NCI-H345 treated with DMSO at 0.1 percent for 48 hours (cell line): ENCODE data around the gene MS4A5.
"Not testable (repeated sequence)": the region's sequence is repeated elsewhere in the genome, so short reads cannot be mapped to it uniquely, and the experiment has no call there.

Experiments used
- DNase-seq: peaks from one replicate; lab custom pipeline; 2025; ENCODE audit not compliant: unreplicated experiment; lab: John Stamatoyannopoulos, UW

Gene MS4A5, protein sequence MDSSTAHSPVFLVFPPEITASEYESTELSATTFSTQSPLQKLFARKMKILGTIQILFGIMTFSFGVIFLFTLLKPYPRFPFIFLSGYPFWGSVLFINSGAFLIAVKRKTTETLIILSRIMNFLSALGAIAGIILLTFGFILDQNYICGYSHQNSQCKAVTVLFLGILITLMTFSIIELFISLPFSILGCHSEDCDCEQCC

DNA sequence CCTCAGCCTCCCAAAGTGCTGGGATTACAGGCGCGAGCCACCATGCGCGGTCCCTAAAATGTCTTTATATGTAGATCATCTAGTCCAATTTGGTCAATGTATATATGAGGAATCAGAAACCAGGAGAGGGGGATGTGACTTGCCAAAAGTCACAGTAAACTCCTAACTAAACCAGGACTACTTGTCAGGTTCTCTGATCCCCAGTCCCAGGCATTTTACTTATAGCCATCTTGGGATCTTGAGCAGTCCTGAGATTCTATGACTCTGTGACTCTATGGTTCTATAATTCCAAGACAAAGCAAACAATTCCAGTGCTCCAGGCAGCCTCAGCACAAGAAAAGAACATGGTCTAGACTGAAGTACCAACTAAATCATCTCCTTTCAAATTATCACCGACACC, at the start of gene MS4A5:
MS4A5 (plus strand) TSS at position 301 of the 400 bp plus-strand sequence. CDS start 103 bp downstream, outside the sequence.
- DNase-seq, result no peak

DNA sequence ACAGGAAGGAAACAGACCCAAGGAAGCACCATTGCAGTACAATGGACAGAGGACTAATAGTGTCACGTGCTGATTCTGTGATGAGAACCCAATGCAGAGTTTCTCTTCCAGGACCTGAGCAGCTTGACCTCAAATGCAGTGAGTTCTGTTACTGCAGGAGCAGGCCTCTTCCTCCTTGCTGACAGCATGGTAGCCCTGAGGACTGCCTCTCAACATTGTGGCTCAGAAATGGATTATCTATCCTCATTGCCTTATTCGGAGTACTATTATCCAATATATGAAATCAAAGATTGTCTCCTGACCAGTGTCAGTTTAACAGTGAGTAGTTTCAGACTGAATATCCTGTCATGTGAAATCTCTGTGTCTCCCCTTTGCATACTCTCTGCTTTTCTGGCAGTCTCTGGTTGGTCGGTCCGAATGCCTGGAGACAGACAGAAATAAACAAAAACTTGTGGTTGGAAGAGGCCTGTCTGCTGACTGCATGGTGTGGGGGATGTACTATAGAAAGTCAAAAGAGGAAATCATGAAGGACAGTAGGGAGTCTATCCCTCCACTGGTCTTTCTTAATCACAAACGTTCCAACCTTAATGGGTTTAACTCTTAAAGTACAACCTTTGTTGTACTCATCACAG, 40.0 kb upstream of the MS4A5 start:
- no peak for DNase-seq

DNA sequence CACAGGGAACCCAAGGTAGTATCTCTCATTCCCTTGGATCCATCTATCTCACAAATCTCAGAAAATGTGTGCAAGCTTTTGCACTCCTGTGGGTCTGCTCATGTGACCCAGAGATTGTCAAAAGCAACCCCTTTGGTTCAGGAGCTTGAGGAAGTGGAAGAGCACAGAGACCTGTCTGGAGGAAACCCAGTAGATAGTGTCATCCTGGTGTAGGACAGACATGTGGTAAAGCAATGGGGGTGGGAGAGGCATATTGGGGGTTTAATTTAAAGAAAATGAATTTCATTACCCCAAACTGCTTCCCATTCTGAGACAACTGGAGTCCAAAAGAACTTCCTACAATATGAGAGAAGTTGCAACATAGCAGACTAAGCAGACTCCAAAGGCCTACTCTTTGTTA, 39.0 kb upstream of the MS4A5 start:
- no peak for DNase-seq

DNA sequence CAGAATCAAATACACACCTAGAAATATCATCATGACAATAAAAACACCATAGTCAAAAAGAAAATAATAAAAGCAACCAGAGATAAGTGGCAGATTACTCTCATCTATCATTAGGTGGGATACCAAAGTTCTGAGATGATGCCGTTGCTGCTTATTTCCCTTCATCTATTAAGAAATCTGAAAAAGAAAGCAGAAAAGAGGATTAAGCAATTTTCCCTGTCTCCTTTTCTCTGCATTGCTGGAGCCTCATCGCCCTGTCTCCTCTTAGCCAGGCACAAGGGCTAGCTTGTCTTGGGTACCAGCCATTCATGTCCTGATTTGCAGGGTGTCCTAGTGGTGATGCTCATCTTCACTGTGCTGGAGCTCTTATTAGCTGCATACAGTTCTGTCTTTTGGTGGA, 37.0 kb upstream of the MS4A5 start:
- DNase-seq, result no peak

DNA sequence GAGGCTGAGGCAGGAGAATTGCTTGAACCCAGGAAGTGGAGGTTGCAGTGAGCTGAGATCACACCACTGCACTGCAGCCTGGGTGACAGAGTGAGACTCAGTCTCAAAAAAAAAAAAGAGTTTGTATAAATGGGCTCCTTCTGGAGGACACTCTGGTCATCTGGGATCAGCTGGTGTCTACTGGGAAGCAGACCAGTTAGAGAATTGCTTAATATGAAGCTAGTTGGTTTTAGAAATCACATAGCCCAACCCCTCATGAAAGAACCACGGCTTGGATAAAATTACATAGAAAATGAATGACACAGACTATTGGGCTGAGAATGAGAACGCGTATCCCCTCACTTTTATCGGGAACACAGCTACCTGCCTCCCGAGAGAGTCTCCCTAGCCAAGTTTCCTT, 36.4 kb upstream of the MS4A5 start:
- DNase-seq, result no peak

DNA sequence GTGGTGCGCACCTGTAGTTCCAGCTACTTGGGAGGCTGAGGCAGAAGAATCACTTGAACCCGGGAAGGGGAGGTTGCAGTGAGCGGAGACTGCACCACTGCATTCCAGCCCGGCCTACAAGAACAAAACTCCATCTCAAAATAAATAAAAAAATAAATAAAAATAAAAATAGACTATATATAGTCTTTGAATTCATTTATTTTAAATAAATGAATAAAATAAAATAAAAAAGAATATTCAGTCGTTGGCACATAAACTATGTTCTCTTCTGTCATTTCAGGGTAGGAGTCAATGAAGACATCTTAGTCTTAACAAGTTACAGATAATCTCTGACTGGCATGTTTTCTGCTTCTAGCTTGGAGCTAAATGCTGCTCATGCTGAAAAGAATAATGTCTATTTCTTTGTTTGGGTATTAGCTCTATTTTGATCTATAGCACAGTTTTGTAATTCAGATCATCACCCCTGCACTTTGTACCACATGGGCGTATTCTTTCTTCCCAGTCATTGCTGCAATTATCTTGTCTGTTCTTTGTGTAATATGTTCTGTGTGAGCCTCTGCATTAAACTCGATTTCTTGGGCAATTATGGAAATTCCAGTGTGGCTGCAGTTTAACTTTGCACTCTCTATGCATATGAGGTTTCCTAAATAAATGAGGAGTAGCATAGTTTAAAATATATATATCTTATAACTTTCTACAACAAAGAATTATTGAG, 34.5 kb upstream of the MS4A5 start:
- no peak for DNase-seq

DNA sequence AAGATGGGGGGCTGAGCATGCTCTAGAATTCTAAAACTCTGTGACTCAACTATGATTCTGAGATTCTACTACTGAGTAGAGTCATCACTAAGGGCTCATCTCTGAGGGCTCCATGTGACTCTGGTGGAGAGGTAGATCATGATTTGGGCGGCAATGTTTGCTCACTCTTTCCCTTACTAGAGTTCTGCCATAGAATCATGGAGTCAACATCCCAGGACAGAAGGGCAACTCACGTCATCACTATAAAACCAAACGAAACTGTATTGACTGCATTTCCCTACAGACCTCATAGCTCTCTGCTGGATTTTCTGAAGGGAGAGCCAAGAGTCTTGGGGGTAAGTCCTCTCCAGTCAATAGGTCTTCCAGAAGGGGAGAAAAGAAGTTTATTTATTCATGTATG, 33.0 kb upstream of the MS4A5 start, which contains the start of gene MS4A14:
MS4A14 (plus strand) TSS at position 78 of the 400 bp plus-strand sequence; CDS start at position 198, 120 bp downstream.
- DNase-seq, result no peak

DNA sequence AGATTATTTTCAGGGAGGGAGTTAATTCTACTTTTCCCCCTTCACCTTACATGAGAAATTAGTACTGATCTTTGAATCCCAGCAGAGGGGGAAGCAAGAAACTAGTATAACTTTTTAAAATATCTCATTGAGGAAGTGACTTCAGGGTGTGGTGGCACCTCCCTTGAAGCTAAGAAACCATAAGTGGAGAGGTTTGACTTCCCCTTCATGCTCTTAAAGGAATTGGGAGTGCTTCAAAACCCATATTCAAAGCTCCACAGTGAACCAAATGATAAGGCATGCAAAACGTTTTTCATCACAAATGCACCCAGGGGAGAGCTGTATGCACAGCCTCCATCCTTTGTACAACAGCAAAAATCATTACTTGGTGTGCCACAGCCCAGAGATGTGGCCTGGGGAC, 32.6 kb upstream of the MS4A5 start:
- no peak for DNase-seq

DNA sequence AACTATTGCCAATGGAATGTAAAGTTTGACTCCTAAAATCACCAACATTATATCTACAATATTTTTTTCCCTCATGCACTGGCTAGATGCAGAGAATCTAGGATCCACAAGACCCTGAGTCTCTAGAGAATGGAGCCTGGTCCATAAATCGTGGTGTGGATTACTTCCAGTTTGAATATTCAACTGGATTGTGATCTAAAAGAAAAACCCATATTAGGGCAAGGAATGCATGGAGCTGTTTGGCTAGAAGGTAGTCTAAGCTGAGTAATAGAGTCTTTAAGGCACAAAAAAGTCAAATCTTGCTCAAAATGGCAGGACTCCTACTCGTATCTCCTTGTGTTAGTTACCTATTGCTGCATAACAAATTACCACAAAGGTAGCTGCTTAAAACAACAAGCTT, 9.4 kb upstream of the MS4A5 start:
- DNase-seq, result no peak

DNA sequence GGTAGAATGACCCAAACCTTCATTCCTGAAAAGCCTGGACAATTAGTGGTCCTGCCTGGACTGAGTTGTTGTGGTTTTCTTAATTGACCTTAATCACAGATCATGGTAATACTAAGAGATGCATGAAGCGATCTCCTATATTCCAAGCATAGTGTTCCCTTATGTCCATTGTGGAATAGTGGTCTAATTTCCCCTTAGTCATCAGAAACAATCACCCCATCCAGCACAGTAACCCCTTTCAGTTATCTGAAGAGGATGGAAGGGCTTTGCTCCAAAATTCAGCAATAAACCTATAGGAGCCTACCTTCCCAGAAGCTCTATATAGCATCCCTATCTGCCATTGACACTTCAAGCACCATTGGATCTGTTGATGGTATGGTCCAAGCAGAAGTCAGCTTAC, 6.8 kb upstream of the MS4A5 start:
- no peak for DNase-seq

DNA sequence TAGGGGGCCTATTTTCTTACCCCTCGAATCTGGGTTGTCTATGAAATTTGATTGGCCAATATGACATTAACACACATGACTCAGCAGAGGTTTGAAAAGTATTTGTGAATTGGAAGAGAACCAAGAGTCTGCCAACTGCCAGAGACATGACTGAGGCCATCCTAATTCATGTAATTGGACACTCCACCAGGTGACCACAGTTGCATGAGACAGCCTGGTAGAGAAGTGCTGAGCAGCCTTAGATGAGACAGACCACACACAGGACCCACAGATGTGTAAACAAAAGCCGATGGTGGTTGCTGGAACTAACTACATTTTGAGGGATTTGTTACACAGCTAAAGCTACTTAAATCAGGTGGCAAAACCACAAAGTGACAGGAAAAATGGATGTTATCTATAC, 855 bp upstream of the MS4A5 start:
- DNase-seq, result no peak

DNA sequence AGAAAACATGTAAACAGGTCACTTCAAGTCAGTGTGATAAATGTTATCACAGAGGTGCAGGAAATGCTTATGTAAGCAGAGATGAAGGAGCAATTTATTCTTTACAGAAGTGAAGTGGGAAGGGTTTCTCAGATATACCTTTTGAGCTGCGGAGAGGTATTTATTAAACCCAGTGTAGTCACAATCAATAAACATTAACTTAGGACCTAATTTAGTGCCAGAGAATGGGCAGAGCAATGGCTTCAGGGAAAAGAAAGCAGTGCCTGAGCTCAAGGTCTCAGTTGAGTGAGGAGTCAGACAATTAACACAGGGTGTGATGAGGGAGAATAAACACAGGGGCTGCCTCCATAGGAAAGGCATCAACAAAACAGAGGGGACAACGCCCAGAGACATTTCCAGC, 1.9 kb downstream of the MS4A5 start:
- no peak for DNase-seq

DNA sequence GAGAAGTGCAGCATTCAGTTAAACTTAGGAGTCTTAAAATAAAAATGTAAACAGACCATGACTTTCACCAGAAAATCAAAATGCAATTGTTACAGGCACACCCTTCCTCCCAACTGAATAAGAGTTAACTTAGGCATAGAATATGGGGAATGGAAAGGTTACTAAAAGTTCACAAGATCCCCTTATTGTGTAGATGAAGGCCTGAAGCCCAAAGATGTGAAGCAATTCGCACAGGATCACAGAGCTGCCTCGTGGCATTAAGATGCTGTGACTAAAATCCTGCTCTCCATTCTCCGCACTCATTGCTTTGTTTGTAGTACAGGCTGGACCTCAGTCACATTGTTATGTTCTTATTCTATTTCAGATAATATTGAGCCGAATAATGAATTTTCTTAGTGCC, 4.0 kb downstream of the MS4A5 start:
- no peak for DNase-seq

DNA sequence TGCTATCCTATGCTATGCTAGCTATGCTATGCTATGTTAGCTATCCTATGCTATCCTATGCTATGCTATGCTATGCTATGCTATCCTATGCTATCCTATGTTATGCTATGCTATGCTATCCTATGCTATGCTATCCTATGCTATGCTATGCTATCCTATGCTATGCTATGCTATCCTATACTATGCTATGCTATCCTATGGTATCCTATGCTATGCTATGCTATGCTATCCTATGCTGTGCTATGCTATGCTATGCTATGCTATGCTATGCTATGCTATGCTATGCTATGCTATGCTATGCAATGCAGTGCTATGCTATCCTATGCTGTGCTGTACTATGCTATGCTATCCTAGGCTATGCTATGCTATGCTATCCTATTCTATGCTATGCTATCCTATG, 17.7 kb downstream of the MS4A5 start:
- no peak for DNase-seq

DNA sequence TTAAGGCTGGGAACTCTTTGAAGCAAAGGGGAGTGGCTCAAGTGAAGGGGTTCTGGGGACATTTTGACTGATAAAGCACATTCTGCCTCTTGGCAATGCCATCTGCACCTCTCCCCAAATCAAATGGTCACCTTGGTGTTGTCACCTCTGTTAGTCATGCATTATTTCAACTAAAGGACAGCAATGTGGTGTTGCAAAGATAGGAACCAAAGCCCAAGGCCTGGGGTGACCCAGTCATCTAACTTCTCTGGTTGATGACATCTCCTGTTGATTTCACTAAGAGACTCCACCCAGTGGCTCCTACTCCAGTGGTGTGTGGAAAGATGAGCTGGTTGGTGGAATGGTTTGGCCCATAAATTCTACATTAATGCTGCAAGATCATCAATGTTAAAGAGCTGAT, 18.5 kb downstream of the MS4A5 start:
- no peak for DNase-seq

DNA sequence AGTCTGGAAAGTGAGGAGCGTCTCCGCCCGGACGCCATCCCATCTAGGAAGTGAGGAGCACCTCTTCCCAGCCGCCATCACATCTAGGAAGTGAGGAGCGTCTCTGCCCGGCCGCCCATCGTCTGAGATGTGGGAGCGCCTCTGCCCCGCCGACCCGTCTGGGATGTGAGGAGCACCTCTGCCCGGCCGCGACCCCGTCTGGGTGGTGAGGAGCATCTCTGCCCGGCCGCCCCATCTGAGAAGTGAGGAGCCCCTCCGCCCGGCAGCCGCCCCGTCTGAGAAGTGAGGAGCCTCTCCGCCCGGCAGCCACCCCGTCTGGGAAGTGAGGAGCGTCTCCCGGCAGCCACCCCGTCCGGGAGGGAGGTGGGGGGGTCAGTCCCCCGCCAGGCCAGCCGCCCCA, 21.8 kb downstream of the MS4A5 start:
- not testable (repeated sequence) for DNase-seq

DNA sequence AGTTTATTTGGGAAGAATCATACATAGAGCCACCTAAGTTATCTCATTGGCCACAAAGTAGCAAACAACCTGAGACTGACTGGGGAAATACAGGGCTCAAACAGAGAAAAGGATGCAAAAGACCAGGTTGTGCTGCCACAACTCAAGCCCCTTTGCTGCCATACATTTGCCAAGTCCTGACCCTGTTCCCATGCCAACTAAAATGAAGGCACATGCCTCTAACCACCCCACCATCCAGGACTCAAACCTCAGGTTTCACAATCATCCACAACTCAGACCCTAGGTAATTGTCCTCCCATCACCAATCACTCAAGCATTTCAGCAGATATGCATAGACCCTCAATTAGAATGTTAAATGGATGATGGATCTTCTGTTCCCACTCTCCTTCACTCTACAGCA, 24.8 kb downstream of the MS4A5 start:
- no peak for DNase-seq

DNA sequence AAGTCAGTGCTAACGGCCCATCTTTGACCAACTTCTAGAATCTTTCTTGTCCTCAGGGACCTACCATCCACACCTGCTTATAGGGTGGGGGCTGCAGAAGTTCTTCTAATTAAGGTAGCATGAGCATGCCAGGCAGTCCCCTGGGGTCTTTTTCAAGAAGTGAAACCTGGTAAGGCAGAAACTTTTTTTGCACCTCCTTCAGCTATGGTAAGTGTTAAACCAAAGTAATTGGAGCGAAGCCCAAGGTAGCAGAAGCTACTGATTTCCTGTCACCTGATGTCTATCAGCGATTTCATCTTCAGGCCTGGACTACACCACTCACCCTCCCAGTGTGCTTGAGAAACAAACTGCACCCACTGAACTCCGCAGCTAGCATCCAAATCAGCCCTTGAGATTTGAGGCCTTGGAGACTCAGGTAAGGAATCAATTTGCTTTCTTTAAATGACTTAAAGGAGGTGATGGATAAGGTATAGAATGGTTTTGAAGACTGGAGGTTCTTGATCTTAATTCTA, 26.2 kb downstream of the MS4A5 start, which contains the start of gene MS4A1:
MS4A1 (plus strand) TSS at position 317 of the 512 bp plus-strand sequence. CDS start 6,528 bp downstream, outside the sequence.
- DNase-seq, result no peak

DNA sequence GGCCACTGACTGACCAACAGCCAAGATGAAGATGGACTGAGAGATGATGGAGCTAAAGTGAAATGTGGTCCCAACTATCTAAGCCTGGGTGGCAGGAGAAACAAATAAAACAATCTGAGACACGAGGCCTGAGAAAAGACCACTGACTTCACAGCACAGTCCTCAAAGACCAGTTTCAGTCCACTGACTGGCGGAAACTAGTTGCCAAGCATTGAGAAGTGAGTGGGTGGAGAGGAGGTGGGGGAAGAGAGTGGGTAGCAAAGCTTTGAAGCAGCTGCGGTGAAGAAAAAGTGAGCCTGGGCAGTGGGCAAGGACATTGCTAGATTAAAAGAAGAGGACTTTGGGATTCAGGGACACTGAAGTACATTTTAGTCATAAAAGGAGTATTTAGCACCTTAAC, 28.2 kb downstream of the MS4A5 start:
- DNase-seq, result no peak

DNA sequence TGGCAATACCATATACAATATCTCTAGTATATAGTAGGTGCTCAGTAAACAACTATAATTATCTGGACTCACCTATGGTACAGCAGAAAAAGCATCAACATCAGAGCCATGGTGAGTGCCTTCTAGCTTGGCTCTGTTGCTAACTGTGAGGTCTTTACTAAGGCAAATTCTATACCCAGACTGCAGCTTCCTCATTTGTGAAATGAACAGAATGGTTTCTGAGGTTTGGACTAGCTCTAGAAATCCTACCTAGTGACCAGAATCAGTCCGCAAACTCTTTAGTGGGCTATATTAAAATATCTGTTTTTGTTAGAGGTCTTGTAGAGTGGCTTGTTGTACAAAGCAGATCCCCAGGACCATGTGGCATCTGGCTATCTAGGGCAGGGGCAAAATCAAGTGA, 30.0 kb downstream of the MS4A5 start:
- no peak for DNase-seq

DNA sequence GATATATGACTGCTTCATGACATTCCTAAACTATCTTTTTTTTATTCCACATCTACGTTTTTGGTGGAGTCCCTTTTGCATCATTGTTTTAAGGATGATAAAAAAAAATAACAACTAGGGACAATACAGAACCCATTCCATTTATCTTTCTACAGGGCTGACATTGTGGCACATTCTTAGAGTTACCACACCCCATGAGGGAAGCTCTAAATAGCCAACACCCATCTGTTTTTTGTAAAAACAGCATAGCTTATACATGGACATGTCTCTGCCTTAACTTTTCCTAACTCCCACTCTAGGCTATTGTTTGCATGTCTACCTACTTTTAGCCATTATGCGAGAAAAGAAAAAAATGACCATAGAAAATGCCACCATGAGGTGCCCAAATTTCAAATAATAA, 39.5 kb downstream of the MS4A5 start:
- no peak for DNase-seq

DNA sequence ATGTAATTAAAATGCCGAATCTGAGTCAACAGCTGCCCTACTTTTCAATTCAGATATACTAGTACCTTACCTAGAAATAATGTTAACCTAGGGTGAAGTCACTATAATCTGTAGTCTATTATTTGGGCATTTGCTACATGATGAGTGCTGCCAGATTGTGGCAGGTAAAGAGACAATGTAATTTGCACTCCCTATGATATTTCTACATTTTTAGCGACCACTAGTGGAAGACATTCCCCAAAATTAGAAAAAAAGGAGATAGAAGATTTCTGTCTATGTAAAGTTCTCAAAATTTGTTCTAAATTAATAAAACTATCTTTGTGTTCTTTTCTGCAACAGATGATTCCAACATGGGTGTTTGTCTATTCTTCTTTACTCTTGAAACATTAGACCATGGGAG, 40.4 kb downstream of the MS4A5 start:
- DNase-seq, result no peak
